Endothelial cell of umbilical vein (primary cell): ENCODE measurements around the gene RABEP1. TPM values are rescaled to one million over a fixed set of nuclear protein-coding genes. Genes with fewer than 3 reads are reported as not detected.

Experiments used
- BruUV-seq: library from RNA; stranded (reverse); fragments of 400-500 nt; replicated peaks from 2 replicates; lab custom pipeline; 2021; lab: Mats Ljungman, UMichigan
- CTCF ChIA-PET: fragments of 300-600, 350-600 bp; sonication (Branson Sonifier 250); formaldehyde crosslinking; loops from one replicate; lab custom pipeline; 2021; ENCODE audit warnings: antibody characterized with exemption, inconsistent platforms; lab: Charles Lee
- POLR2A ChIA-PET: fragments of 300-600, 350-600 bp; sonication (Branson Sonifier 250); formaldehyde crosslinking; loops from one replicate; lab custom pipeline; 2021; ENCODE audit warnings: antibody characterized with exemption, inconsistent platforms; lab: Charles Lee
- DNase-seq: peaks from one replicate; pipeline ENCODE4 v3.0.0-alpha.2; 2011; ENCODE audit warnings: low read depth, low spot score
- FAIRE-seq: peaks from 2 replicates; lab custom pipeline; 2011; peaks lifted over from hg19 to GRCh38; lab: Jason Lieb, UNC
- H2AFZ ChIP-seq: 2 replicates; pipeline ENCODE4 v1.6.0; 2012; ENCODE audit warnings: low read depth, low read length, control low read depth, inconsistent platforms
- H3K27ac ChIP-seq: 2 replicates; pipeline ENCODE4 v1.5.1; 2011; ENCODE audit warnings: low read depth, mild to moderate bottlenecking, control low read depth, low read length, moderate library complexity; ENCODE audit not compliant: insufficient read depth
- H3K27me3 ChIP-seq, 2 experiments: 2 replicates each; pipeline versions ENCODE4 v1.6.0 to v1.6.1; 2011; ENCODE audit warnings: low read length in 2 of 2, mixed read lengths in 1 of 2; ENCODE audit not compliant: control insufficient read depth in 2 of 2, insufficient read depth in 2 of 2
- H3K36me3 ChIP-seq, 2 experiments: 2 replicates in 1 of 2; 3 replicates in 1 of 2; pipeline ENCODE4 v1.5.1; 2011; ENCODE audit warnings: low read length in 2 of 2, mild to moderate bottlenecking in 1 of 2, moderate library complexity in 1 of 2; ENCODE audit not compliant: control insufficient read depth in 2 of 2, insufficient read depth in 2 of 2; ENCODE audit errors: extremely low read depth in 1 of 2
- H3K4me1 ChIP-seq: 3 replicates; pipeline ENCODE4 v1.5.1; 2011; ENCODE audit warnings: mild to moderate bottlenecking, low read length; ENCODE audit not compliant: control insufficient read depth, insufficient read depth; ENCODE audit errors: extremely low read depth
- H3K4me2 ChIP-seq: 2 replicates; pipeline ENCODE4 v1.6.1; 2011; ENCODE audit warnings: low read length, control low read depth, mixed read lengths; ENCODE audit not compliant: insufficient read depth
- H3K4me3 ChIP-seq, 3 experiments: fragments of 200-600 bp in 1 of 3; sonication (generic), shearing (Covaris generic) in 1 of 3; replicated peaks in 1 of 3; 2 replicates each; pipeline ENCODE4 v1.5.1; 2011 to 2016; ENCODE audit warnings: control low read depth in 3 of 3, low read length in 3 of 3, mild to moderate bottlenecking in 2 of 3, inconsistent platforms in 1 of 3, low read depth in 1 of 3, moderate library complexity in 1 of 3; ENCODE audit not compliant: insufficient read depth in 1 of 3
- H3K79me2 ChIP-seq: 2 replicates; pipeline ENCODE4 v1.6.0; 2012; ENCODE audit warnings: low read length, inconsistent platforms; ENCODE audit not compliant: control insufficient read depth, insufficient read depth
- H3K9ac ChIP-seq: replicated peaks from 2 replicates; pipeline ENCODE3; 2011; ENCODE audit warnings: low read length, control low read depth; ENCODE audit not compliant: insufficient read depth; ENCODE audit errors: extremely low read depth
- H3K9me1 ChIP-seq: replicated peaks from 3 replicates; pipeline ENCODE4 v1.6.0; 2011; ENCODE audit warnings: mild to moderate bottlenecking, low read length; ENCODE audit not compliant: control insufficient read depth, insufficient read depth; ENCODE audit errors: extremely low read depth
- H3K9me3 ChIP-seq: replicated peaks from 2 replicates; pipeline ENCODE4 v1.5.1; 2012; ENCODE audit warnings: low read length, inconsistent platforms; ENCODE audit not compliant: control insufficient read depth, insufficient read depth
- H4K20me1 ChIP-seq: replicated peaks from 2 replicates; pipeline ENCODE3; 2011; ENCODE audit warnings: mild to moderate bottlenecking, low read length; ENCODE audit not compliant: control insufficient read depth, insufficient read depth; ENCODE audit errors: extremely low read depth
- CTCF ChIP-seq, 2 donors: IDR thresholded peaks; 1 replicate in 1 of 2; 2 replicates in 1 of 2; pipeline ENCODE4 v1.5.1; 2011; ENCODE audit warnings: low read length in 2 of 2, mild to moderate bottlenecking in 2 of 2, moderate library complexity in 2 of 2, control low read depth in 1 of 2, inconsistent platforms in 1 of 2, low read depth in 1 of 2; ENCODE audit not compliant: insufficient read depth in 1 of 2; ENCODE audit errors: extremely low read depth in 1 of 2
- EZH2 ChIP-seq: IDR thresholded peaks from 2 replicates; pipeline ENCODE4 v1.6.1; 2012; ENCODE audit warnings: borderline replicate concordance, low read depth, mild to moderate bottlenecking, moderate library complexity, low read length, inconsistent platforms; ENCODE audit not compliant: severe bottlenecking
- FOS ChIP-seq: IDR thresholded peaks from 2 replicates; pipeline ENCODE4 v1.6.1; 2011; ENCODE audit warnings: mild to moderate bottlenecking, low read length, moderate library complexity, borderline replicate concordance; ENCODE audit not compliant: insufficient read depth
- GATA2 ChIP-seq: IDR thresholded peaks from 2 replicates; pipeline ENCODE4 v1.7.0; 2011; ENCODE audit warnings: low read depth, mild to moderate bottlenecking, moderate library complexity, mixed read lengths, low read length; ENCODE audit not compliant: insufficient read length, insufficient read depth
- JUN ChIP-seq: IDR thresholded peaks from 2 replicates; pipeline ENCODE4 v1.6.1; 2011; ENCODE audit warnings: borderline replicate concordance, low read depth; ENCODE audit not compliant: insufficient read length, insufficient read depth
- MAX ChIP-seq: IDR thresholded peaks from 2 replicates; pipeline ENCODE4 v1.6.1; 2011; ENCODE audit not compliant: insufficient read depth, insufficient read length
- MYC ChIP-seq: IDR thresholded peaks from one replicate; pipeline ENCODE4 v1.6.1; 2011; ENCODE audit warnings: mild to moderate bottlenecking, low read depth, low read length
- POLR2A ChIP-seq: IDR thresholded peaks from 2 replicates; pipeline ENCODE4 v1.6.1; 2012; ENCODE audit warnings: low read depth, mild to moderate bottlenecking, control low read depth, low read length
- POLR2AphosphoS5 ChIP-seq: IDR thresholded peaks from 2 replicates; pipeline ENCODE4 v1.6.1; 2012; ENCODE audit warnings: low read depth, mild to moderate bottlenecking, control low read depth, low read length, moderate library complexity; ENCODE audit not compliant: insufficient read depth
- dilution Hi-C: fragments of 300-500 bp; cut with MboI; formaldehyde crosslinking; loops from one replicate; pipeline ENCODE4 v1.15.0; 2019; ENCODE audit warnings: low sequenced_read_pairs; ENCODE audit not compliant: extremely low pct_ligation_motif_present
- intact Hi-C: fragments of 100-400 bp; cut with micrococcal nuclease; formaldehyde crosslinking; loops from one replicate; pipeline ENCODE4 v1.10.0; 2022
- polyA plus RNA-seq, 4 experiments: library from polyadenylated mRNA; depleted of rRNA in 3 of 4; stranded (reverse) in 3 of 4; unstranded in 1 of 4; fragments of >200 nt; gene quantifications; 2 replicates each; pipeline versions ENCODE4 v1.2.1 to v1.2.3, GENCODE V29; 2011 to 2012; ENCODE audit warnings: missing spikeins in 1 of 4
- total RNA-seq: library from RNA; stranded (reverse); gene quantifications from 2 replicates; pipeline ENCODE4 v1.2.3, GENCODE V29; 2021

The RABEP1 gene
- total and polyA plus RNA-seq, 2 donors (not counting 3 experiments of a cell fraction or from before 2014, with no cell fraction given), result 10.1 to 54.8 TPM

- H2AFZ ChIP-seq, result no peak overlapping the region
- H3K36me3 ChIP-seq, result peaks cover 7 to 25% of the 10 kb centered on the region in 2 experiments
- H3K79me2 ChIP-seq, result no peaks in the 10 kb centered on the region
- CTCF ChIA-PET, result no interaction called here
- no peak overlapping the region for H3K4me3 ChIP-seq
- H3K27ac ChIP-seq, result no peak overlapping the region
- DNase-seq (no peak), FAIRE-seq (no peak)
- no peaks in the 10 kb centered on the region for H3K27me3 ChIP-seq
- no peak overlapping the region for H3K9ac ChIP-seq
- no peaks in the 10 kb centered on the region for H3K9me3 ChIP-seq
- intact Hi-C loops, result no loop called here
- H3K4me2 ChIP-seq, result no peak overlapping the region
- H3K4me1 ChIP-seq, result no peaks in the 10 kb centered on the region
- TF ChIP-seq POLR2A, result no peak
- no peak for TF ChIP-seq MAX
- no peak for TF ChIP-seq POLR2AphosphoS5
- TF ChIP-seq GATA2, result no peak
- no peak for TF ChIP-seq JUN
- no peak for TF ChIP-seq MYC
- TF ChIP-seq EZH2, result no peak
- no peak for TF ChIP-seq FOS
- no peak for TF ChIP-seq CTCF (IDR thresholded peaks at IDR 0.05; ENCODE audit: extremely low read depth in 1 of 2, insufficient read depth in 1 of 2, low read depth in 1 of 2, low read length in 2 of 2)
- dilution Hi-C loops, result no loop called here
- POLR2A ChIA-PET, result interaction anchor here (0.7 kb wide), 1 partner anchor 20 kb away, joined by 4 read pairs; the partner anchor contains the start of gene RPAIN
- no TSS peak for BruUV-seq
- no peaks in the 10 kb centered on the region for H4K20me1 ChIP-seq
- H3K9me1 ChIP-seq, result no peaks in the 10 kb centered on the region
These were observed 117.7 kb downstream of the RABEP1 start for GRCh38 chr17:5399767-5400166.
